ENCODE results near the gene PCDH1. TPM values are rescaled to one million over a fixed set of nuclear protein-coding genes. Genes with fewer than 3 reads are reported as not detected.

Gene PCDH1
- polyA plus RNA-seq, 1 experiment: 0.12 TPM

- POLR2A ChIA-PET: no interaction called here
- DNase-seq (ENCODE audit: low read depth, low spot score): no peak
Observed at GRCh38 chr5:141869514-141869913, 8.7 kb downstream of the PCDH1 start.

GRCh38 chr5:141869040-141869439 is 9.2 kb downstream of the PCDH1 start:
- Histone ChIP-seq H3K27me3 (ENCODE audit: control insufficient read depth, insufficient read depth, low read length) (peaks cover 50% of the 10 kb centered on the region), H3K4me3 (ENCODE audit: low read depth, low read length) (no peak overlapping the region), H3K9me3 (ENCODE audit: control insufficient read depth, insufficient read depth, low read length) (no peaks in the 10 kb centered on the region), H3K27ac (ENCODE audit: low read depth, low read length) (no peak overlapping the region)
- ChIA-PET CTCF (interaction anchor here (0.9 to 1.2 kb wide), 2 partner anchors 11 to 92 kb away, joined by 3 read pairs; no protein-coding TSS in a partner anchor), POLR2A (no interaction called here)
- no peak for DNase-seq (ENCODE audit: low read depth, low spot score)
- TF ChIP-seq, protein P1, sequence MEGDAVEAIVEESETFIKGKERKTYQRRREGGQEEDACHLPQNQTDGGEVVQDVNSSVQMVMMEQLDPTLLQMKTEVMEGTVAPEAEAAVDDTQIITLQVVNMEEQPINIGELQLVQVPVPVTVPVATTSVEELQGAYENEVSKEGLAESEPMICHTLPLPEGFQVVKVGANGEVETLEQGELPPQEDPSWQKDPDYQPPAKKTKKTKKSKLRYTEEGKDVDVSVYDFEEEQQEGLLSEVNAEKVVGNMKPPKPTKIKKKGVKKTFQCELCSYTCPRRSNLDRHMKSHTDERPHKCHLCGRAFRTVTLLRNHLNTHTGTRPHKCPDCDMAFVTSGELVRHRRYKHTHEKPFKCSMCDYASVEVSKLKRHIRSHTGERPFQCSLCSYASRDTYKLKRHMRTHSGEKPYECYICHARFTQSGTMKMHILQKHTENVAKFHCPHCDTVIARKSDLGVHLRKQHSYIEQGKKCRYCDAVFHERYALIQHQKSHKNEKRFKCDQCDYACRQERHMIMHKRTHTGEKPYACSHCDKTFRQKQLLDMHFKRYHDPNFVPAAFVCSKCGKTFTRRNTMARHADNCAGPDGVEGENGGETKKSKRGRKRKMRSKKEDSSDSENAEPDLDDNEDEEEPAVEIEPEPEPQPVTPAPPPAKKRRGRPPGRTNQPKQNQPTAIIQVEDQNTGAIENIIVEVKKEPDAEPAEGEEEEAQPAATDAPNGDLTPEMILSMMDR (IDR thresholded peaks at IDR 0.05; ENCODE audit: low read depth, low read length): no peak

More at GRCh38 chr5:141869514-141869913, 8.7 kb downstream of the PCDH1 start:
- Histone ChIP-seq H3K4me3 (ENCODE audit: low read depth, low read length) (no peak overlapping the region), H3K27ac (ENCODE audit: low read depth, low read length) (no peak overlapping the region), H3K9me3 (ENCODE audit: control insufficient read depth, insufficient read depth, low read length) (no peaks in the 10 kb centered on the region), H3K27me3 (ENCODE audit: control insufficient read depth, insufficient read depth, low read length) (peaks cover 55% of the 10 kb centered on the region)
- CTCF ChIA-PET: interaction anchor here (0.9 kb wide), 1 partner anchor 10 kb away, joined by 3 read pairs; no protein-coding TSS in a partner anchor
- TF ChIP-seq, protein P1 (IDR thresholded peaks at IDR 0.05; ENCODE audit: low read depth, low read length): no peak

GRCh38 chr5:141868541-141868940 is 9.7 kb downstream of the PCDH1 start:
- Histone ChIP-seq H3K4me3 (ENCODE audit: low read depth, low read length) (no peak overlapping the region), H3K27me3 (ENCODE audit: control insufficient read depth, insufficient read depth, low read length) (peaks cover 48% of the 10 kb centered on the region), H3K27ac (ENCODE audit: low read depth, low read length) (no peak overlapping the region), H3K9me3 (ENCODE audit: control insufficient read depth, insufficient read depth, low read length) (no peaks in the 10 kb centered on the region)
- ChIA-PET CTCF (interaction anchor here (0.9 to 1.2 kb wide), 2 partner anchors 11 to 92 kb away, joined by 3 read pairs; no protein-coding TSS in a partner anchor), POLR2A (no interaction called here)
- DNase-seq (ENCODE audit: low read depth, low spot score): no peak
- TF ChIP-seq, protein P1 (IDR thresholded peaks at IDR 0.05; ENCODE audit: low read depth, low read length): no peak

DNA sequence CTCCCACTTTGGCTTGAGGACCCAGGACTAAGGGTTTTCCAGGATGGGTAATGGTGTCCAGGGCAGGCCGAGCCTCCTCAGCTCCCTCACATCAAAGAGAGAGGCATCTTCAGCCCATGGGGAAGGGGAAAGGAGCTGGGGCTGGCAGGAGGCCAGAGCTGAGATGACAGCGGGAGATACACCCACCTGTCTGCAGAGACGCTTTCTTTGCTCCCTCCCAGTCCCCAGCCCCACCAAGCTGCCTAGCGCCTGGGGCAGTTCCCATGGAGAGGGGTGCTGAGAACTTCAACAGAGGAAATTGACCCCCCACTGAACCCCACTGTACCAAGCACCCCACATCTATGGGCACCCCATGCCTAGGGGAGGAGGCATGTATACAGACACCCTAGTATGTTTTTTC is 10.6 kb downstream of the PCDH1 start:
- Histone ChIP-seq H3K4me3 (ENCODE audit: low read depth, low read length) (no peak overlapping the region), H3K9me3 (ENCODE audit: control insufficient read depth, insufficient read depth, low read length) (no peaks in the 10 kb centered on the region), H3K27me3 (ENCODE audit: control insufficient read depth, insufficient read depth, low read length) (peaks cover 45% of the 10 kb centered on the region), H3K27ac (ENCODE audit: low read depth, low read length) (no peak overlapping the region)
- no peak for DNase-seq (ENCODE audit: low read depth, low spot score)
- CTCF ChIA-PET: interaction anchor here (0.7 to 1.3 kb wide), 2 partner anchors 12 to 175 kb away, joined by 3 to 5 read pairs; no protein-coding TSS in a partner anchor
- TF ChIP-seq, protein P1 (IDR thresholded peaks at IDR 0.05; ENCODE audit: low read depth, low read length): no peak
- POLR2A ChIA-PET: no interaction called here

DNA sequence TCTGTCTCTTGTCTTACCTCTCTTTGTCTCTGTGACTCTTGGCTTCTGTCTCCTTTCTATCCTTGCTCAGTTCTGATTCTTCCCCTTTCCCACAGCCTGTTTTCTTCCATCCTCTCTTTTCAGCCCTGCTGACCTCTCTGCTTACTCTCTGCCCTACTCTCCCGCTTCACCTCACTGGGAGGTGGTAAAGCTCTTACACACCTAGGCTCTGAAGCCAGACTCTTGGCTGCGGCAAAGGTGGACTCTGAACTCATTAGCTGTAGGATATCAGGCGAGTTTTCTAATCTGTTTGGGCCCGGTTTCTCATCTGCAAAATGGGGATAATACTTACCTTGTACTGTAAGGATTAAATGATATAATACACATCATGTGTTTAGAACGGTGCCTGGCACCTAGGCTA is 11.1 kb downstream of the PCDH1 start:
- POLR2A ChIA-PET: no interaction called here
- Histone ChIP-seq H3K4me3 (ENCODE audit: low read depth, low read length) (no peak overlapping the region), H3K27ac (ENCODE audit: low read depth, low read length) (no peak overlapping the region), H3K27me3 (ENCODE audit: control insufficient read depth, insufficient read depth, low read length) (peaks cover 40% of the 10 kb centered on the region), H3K9me3 (ENCODE audit: control insufficient read depth, insufficient read depth, low read length) (no peaks in the 10 kb centered on the region)
- no peak for DNase-seq (ENCODE audit: low read depth, low spot score)
- TF ChIP-seq, protein P1 (IDR thresholded peaks at IDR 0.05; ENCODE audit: low read depth, low read length): no peak
- CTCF ChIA-PET: interaction anchor here (1.3 kb wide), 1 partner anchor 12 kb away, joined by 5 read pairs; no protein-coding TSS in a partner anchor

Data from AG04450 (cell line).